ENCODE measurements around the gene GCAT.

DNA sequence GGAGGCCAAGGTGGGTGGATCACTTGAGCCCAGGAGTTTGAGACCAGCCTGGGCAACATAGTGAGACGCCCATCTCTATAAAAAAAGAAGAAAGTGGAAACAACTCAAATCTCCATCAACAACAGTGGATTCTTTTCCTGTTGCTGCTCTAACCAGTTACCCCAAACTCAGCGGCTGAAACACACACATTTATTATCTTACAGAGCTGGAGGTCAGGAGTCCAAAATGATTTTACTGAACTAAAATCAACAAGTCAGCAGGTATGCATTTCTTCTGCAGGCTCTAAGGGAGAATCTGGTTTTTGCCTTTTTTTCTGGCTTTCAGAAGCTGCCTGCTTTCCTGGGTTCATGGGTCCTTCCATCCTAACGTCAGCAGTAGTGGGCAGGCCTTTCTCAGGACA is 11.7 kb upstream of the GCAT start:
- TF ChIP-seq POLR2A (IDR thresholded peaks at IDR 0.05): no peak
- TF ChIP-seq, protein P1, sequence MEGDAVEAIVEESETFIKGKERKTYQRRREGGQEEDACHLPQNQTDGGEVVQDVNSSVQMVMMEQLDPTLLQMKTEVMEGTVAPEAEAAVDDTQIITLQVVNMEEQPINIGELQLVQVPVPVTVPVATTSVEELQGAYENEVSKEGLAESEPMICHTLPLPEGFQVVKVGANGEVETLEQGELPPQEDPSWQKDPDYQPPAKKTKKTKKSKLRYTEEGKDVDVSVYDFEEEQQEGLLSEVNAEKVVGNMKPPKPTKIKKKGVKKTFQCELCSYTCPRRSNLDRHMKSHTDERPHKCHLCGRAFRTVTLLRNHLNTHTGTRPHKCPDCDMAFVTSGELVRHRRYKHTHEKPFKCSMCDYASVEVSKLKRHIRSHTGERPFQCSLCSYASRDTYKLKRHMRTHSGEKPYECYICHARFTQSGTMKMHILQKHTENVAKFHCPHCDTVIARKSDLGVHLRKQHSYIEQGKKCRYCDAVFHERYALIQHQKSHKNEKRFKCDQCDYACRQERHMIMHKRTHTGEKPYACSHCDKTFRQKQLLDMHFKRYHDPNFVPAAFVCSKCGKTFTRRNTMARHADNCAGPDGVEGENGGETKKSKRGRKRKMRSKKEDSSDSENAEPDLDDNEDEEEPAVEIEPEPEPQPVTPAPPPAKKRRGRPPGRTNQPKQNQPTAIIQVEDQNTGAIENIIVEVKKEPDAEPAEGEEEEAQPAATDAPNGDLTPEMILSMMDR (IDR thresholded peaks at IDR 0.05): no peak
- TF ChIP-seq POLR2AphosphoS5 (IDR thresholded peaks at IDR 0.05): no peak
- no peak for TF ChIP-seq EP300 (IDR thresholded peaks at IDR 0.05)
